ENCODE results near the gene ZNF611.
"Not testable (repeated sequence)": the region's sequence is repeated elsewhere in the genome, so short reads cannot be mapped to it uniquely, and the experiment has no call there.

Gene ZNF611

DNA sequence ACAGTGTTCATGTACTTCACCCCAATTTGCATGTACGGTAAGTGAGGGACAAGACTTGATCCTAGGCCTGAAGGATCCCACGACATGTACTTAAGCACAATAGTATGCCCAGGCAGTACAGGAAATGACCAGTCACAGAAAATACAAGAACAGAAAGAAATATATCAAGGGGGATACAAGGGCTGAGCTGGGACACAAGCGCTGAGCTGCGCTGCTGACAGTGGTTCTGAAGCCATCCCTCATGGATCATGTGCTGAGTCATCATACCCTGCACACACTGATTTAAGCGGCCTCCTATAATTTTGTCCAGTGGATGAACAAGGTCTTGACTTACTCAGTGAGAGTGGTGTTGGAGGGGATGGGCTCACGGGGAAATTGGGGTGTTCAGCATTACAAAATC lies 59.6 kb downstream of the ZNF611 start:
- FAIRE-seq: not testable (repeated sequence)

DNA sequence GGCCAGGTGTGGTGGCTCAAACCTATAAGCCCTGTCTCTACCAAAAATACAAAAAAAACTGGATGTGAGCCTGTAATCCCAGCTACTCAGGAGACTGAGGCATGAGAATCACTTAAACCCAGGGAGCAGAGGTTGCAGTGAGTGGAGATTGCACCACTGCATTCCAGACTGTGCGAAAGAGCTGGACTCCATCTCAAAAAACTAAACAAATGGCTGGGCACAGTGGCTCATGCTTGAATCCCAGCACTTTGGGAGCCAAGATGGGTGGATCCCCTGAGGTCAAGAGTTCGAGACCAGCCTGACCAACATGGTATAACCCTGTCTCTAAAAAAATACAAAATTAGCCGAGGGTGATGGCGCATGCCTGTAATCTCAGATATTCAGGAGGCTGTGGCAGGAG lies 61.8 kb downstream of the ZNF611 start:
- FAIRE-seq: no peak

DNA sequence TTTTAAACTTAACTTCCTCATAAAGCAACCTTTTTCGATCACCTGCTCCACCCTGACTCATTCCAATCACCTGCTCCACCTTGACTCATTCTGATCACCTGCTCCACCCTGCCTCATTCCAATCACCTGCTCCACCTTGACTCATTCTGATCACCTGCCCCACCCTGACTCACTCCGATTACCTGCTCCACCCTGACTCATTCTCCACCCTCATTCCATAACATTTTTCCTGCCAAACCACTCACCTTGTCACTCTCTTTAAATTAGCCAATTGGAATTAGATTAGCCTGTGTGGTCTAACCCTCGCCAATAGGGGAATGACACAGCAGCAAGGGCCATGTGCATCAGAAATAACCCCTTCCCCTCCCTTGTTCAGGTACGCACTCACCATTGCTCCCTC lies 64.8 kb downstream of the ZNF611 start:
- FAIRE-seq: no peak

DNA sequence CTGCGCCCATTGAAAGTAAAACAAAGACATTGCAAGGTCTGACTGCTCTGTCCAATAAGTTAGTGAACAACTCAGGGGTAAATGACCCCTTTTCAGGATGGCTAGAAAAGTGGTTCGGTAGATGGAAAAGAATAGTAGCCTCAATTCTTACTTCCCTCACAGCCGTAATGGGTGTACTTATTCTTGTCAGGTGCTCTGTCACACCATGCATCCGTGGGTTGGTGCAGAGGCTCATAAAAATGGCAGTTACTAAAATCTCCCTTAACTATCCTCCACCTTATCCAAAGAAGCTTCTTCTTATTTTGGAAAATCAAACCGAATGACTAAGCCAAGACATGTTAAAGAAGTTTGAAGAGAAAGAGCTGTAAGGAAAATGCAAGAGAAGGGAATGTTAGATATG lies 65.3 kb downstream of the ZNF611 start:
- FAIRE-seq: no peak

DNA sequence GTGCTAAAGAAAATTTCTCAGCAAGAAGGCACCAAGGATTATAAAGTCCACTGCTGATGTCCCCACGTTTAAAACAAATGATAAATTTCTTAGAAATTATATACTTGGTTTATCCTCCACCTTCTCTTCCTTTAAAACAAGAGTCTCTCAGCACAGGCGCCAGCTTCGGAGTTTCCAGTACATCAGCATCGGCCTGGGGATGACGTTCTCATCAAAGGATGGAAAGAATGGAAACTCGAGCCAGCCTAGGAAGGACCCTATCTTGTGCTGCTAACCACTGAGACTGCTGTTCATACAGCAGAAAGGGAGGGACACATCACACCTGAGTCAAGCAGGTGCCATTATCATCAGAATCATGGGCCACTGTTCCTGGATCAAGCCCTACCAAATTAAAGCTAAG lies 66.9 kb downstream of the ZNF611 start:
- FAIRE-seq: no peak

DNA sequence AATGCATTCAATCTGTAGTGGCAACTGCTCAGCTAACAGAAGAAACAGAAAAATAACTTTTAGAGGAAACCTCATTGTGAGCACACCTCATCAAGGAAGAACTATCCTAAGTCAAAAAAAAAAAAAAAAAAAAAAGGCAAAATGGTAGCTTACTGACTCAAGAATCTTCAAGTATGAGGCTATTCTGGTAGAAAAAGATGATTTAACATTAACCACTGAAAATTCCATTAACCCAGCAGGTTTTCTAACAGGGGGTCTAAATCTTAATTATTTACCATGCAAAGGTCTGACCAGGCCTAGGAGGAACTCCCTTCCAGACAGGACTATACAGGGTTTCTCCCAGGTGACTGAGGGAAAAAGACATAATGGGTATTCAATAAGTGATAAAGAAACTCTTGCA lies 68.3 kb downstream of the ZNF611 start:
- FAIRE-seq: no peak

DNA sequence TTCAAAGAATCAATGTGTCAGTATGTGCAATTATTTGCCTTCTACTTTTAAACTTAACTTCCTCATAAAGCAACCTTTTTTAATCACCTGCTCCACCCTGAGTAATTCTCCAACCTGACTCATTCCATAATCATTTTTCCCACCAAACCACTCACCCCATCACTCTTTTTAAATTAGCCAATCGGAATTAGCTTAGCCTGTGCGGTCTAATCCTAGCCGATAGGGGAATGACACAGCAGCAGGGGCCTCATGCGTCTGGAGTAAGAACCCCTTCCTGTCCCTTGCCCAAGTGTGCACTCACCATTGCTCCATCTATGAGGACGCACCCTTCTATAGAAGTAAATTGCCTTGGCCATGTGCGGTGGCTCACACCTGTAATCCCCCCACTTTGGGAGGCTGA lies 69.3 kb downstream of the ZNF611 start:
- no peak for FAIRE-seq

DNA sequence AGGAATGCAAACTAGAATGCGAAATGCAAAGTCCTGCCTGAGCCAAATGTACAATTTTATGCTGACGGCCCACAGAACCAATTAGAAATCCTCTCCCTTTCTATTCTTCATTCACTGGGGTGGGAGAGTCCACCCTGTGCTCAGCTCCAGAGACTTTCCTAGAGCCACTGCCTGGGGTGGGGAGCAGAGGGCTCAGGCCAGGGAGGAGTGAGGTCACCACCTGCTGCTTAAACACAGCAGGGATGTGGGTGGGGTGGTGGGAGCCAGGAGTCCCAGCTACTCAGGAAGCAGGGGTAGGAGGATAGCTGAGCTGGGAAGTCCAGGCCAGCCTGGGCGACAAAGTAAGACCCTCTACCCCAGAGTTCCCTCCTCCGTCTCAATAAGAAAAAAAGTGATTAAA lies 69.8 kb downstream of the ZNF611 start:
- no peak for FAIRE-seq

DNA sequence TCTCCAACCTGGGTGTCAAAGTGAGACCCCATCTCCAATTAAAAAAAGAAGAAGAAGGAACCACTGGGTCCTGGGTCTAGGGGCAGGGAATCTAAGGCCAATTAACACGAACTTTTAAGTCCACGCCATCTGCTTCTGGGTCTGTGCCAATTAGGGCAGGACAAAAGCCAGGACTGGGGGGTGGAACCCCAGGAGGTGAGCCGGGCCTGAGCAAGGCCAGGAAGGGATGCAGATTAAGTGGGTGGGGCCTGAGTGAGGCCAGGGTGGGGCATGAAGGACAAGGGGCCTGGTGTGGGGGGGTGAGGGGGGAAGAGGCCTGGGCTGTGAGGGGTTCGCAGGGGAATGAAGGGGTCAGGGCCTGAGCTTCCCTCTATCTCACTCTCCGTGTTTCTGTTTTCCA lies 70.4 kb downstream of the ZNF611 start:
- FAIRE-seq: no peak

DNA sequence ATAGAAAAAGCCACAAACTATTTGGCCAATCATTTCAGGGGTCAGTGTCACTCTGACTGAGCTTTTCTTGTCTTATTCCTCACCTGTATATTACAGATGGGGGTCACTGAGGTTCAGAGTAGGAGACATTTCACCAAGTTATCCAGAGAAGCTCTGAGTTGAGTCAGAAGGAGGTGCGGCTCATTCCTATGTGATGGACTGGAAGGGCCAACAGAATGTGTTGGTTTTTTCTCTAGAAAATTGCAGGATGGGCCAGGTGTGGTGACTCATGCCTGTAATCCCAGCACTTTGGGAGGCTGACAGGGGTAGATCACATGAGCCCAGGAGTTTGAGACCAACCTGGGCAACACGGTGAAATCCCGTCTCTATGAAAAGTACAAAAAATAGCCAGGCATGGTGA lies 72.2 kb downstream of the ZNF611 start:
- FAIRE-seq: no peak

DNA sequence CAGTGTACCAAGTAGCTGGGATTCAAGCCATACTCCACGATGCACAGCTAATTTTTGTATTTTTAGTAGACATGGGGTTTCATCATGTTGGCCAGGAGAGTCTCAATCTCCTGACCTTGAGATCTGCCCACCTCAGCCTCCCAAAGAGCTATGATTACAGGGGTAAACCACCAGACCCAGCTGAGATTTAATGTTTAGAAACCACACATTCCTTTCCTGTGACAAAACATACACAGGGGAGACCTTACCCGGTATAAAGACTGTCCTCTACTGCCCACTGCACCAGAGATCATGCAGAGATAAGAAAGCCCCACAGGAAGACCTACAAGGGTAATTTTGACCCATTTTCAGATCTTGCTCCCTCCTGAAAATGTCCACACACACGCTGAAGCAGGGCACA lies 73.9 kb downstream of the ZNF611 start:
- no peak for FAIRE-seq

DNA sequence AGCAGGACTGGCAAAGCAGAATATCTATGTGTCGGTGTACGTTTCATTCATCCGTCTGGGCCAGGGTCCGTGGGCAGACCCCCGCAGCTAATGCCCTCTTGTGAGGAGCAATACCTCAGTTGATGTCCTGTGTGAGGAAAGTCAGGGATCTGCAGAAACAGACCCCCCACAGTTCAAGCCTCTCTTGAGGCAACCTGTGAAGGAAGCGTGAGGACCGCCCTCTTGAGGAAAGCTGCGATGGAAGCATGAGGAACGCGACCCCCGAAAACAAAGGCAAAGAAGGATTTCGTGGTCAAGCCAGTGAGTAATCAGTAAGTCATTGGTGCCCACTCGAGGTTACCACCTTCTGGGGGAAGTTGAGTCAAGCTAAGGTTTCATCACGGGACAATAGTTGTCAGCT lies 75.8 kb downstream of the ZNF611 start:
- FAIRE-seq: no peak

DNA sequence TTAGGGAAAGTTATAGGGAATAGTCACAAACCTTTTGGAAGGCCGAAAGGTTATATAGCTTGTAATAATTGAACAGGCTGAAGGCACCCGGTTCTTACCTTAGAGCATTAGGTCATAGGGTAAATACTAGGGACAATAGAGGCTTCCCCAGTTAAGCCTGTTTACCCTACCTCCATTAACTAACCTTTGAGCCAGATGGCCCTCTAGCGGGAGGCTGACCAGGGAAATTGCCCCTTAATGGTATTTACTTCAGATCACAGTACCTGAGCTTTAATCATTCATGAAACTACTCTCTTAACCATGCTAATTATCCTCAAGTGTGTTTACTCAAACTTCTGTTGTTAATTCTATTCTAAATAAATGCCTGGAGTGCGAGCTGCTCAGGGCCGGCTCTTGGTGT lies 76.2 kb downstream of the ZNF611 start:
- no peak for FAIRE-seq

DNA sequence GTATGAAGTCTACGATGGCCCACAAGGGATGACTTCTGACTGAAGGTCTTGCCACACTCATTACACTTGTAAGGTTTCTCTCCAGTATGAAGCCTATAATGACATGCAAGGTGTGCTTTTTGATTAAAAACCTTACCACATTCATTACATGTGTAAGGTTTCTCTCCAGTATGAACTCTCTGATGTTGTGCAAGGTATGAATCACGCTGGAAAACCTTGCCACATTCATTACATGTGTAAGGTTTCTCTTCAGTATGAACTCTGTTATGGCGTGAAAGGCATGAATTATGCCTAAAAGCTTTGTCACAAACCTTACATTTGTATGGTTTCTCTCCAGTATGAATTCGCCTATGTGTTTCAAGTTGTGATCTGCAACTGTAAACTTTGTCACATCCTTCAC lies 81.7 kb downstream of the ZNF611 start:
- no peak for FAIRE-seq

Data from endometrium (tissue), 2 donors.